H9 (cell line): ENCODE results near the gene DMRTC2. TPM values are rescaled to one million over a fixed set of nuclear protein-coding genes. Genes with fewer than 3 reads are reported as not detected.

Experiments
- DNase-seq: peaks from one replicate; pipeline ENCODE4 v3.0.0-alpha.2; 2017
- H2AFZ ChIP-seq: one replicate; pipeline ENCODE4 v1.6.1; 2013; ENCODE audit warnings: mild to moderate bottlenecking, low read length, control low read depth, moderate library complexity
- H2AK5ac ChIP-seq: 2 replicates; pipeline ENCODE4 v1.6.1; 2013; ENCODE audit warnings: low read length, control low read depth, mixed read lengths; ENCODE audit not compliant: insufficient read length
- H2BK120ac ChIP-seq: one replicate; pipeline ENCODE4 v1.6.1; 2013; ENCODE audit warnings: low read depth, mild to moderate bottlenecking, low read length, control low read depth, inconsistent platforms; ENCODE audit not compliant: poor library complexity, severe bottlenecking
- H2BK12ac ChIP-seq: 2 replicates; pipeline ENCODE4 v1.6.1; 2013; ENCODE audit warnings: low read length, control low read depth, mixed read lengths, low read depth; ENCODE audit not compliant: insufficient read length
- H2BK15ac ChIP-seq: 2 replicates; pipeline ENCODE4 v1.6.1; 2013; ENCODE audit warnings: low read depth, low read length, control low read depth
- H2BK20ac ChIP-seq: one replicate; pipeline ENCODE4 v1.6.1; 2013; ENCODE audit warnings: low read depth, mild to moderate bottlenecking, low read length, control low read depth, inconsistent platforms; ENCODE audit not compliant: poor library complexity, severe bottlenecking
- H2BK5ac ChIP-seq: 2 replicates; pipeline ENCODE4 v1.6.1; 2013; ENCODE audit warnings: low read length, control low read depth, mixed read lengths; ENCODE audit not compliant: insufficient read length
- H3K14ac ChIP-seq: 2 replicates; pipeline ENCODE4 v1.6.1; 2013; ENCODE audit warnings: low read length, control low read depth; ENCODE audit not compliant: insufficient read depth
- H3K18ac ChIP-seq: 2 replicates; pipeline ENCODE4 v1.6.1; 2013; ENCODE audit warnings: low read depth, mild to moderate bottlenecking, mixed read lengths, low read length, control low read depth; ENCODE audit not compliant: insufficient read length
- H3K23ac ChIP-seq: 2 replicates; pipeline ENCODE4 v1.6.1; 2013; ENCODE audit warnings: low read length, control low read depth, mixed read lengths, low read depth; ENCODE audit not compliant: insufficient read length
- H3K23me2 ChIP-seq: 2 replicates; pipeline ENCODE4 v1.6.1; 2013; ENCODE audit warnings: low read depth, mild to moderate bottlenecking, mixed read lengths, low read length, control low read depth; ENCODE audit not compliant: insufficient read length, poor library complexity, severe bottlenecking
- H3K27ac ChIP-seq: 2 replicates; pipeline ENCODE4 v1.5.1; 2013; ENCODE audit warnings: low read length, control low read depth, mixed read lengths, low read depth; ENCODE audit not compliant: insufficient read length
- H3K27me3 ChIP-seq: 2 replicates; pipeline ENCODE4 v1.6.1; 2013; ENCODE audit warnings: low read length, control low read depth, inconsistent platforms; ENCODE audit not compliant: insufficient read depth
- H3K4ac ChIP-seq: 2 replicates; pipeline ENCODE4 v1.6.1; 2013; ENCODE audit warnings: low read depth, mild to moderate bottlenecking, control low read depth, inconsistent platforms, low read length, moderate library complexity
- H3K4me1 ChIP-seq: 2 replicates; pipeline ENCODE4 v1.6.1; 2013; ENCODE audit warnings: low read length, control low read depth, inconsistent platforms; ENCODE audit not compliant: insufficient read depth
- H3K4me2 ChIP-seq: 2 replicates; pipeline ENCODE4 v1.6.1; 2013; ENCODE audit warnings: low read length, control low read depth, mixed read lengths; ENCODE audit not compliant: insufficient read length, insufficient read depth
- H3K56ac ChIP-seq: 2 replicates; pipeline ENCODE4 v1.6.1; 2013; ENCODE audit warnings: low read depth, mild to moderate bottlenecking, mixed read lengths, low read length, control low read depth; ENCODE audit not compliant: insufficient read length
- H3K79me1 ChIP-seq: 2 replicates; pipeline ENCODE4 v1.6.1; 2013; ENCODE audit warnings: low read depth, mild to moderate bottlenecking, moderate library complexity, low read length, control low read depth, inconsistent platforms; ENCODE audit not compliant: insufficient read depth, poor library complexity, severe bottlenecking
- H3K79me2 ChIP-seq: 2 replicates; pipeline ENCODE4 v1.6.1; 2013; ENCODE audit warnings: low read length, control low read depth, inconsistent platforms; ENCODE audit not compliant: insufficient read depth
- H3K9ac ChIP-seq: 2 replicates; pipeline ENCODE4 v1.6.1; 2013; ENCODE audit warnings: low read length, control low read depth, mixed read lengths; ENCODE audit not compliant: insufficient read length; ENCODE audit errors: extremely low read depth
- H3K9me3 ChIP-seq: one replicate; pipeline ENCODE4 v1.6.1; 2013; ENCODE audit warnings: low read depth, low read length, inconsistent platforms; ENCODE audit not compliant: control insufficient read depth
- H3T11ph ChIP-seq: one replicate; pipeline ENCODE4 v1.6.1; 2013; ENCODE audit warnings: mild to moderate bottlenecking, low read length, control low read depth, inconsistent platforms
- H4K20me1 ChIP-seq: one replicate; pipeline ENCODE4 v1.6.1; 2013; ENCODE audit not compliant: control insufficient read depth, insufficient read length, insufficient read depth
- H4K5ac ChIP-seq: 2 replicates; pipeline ENCODE4 v1.6.1; 2013; ENCODE audit warnings: low read depth, mild to moderate bottlenecking, mixed read lengths, low read length, control low read depth; ENCODE audit not compliant: insufficient read length
- H4K8ac ChIP-seq: replicated peaks from 2 replicates; pipeline ENCODE4 v1.6.1; 2013; ENCODE audit warnings: low read length, control low read depth, mixed read lengths, low read depth; ENCODE audit not compliant: insufficient read length
- H4K91ac ChIP-seq: 2 replicates; pipeline ENCODE4 v1.6.1; 2013; ENCODE audit warnings: low read depth, mild to moderate bottlenecking, moderate library complexity, mixed read lengths, low read length, control low read depth; ENCODE audit not compliant: insufficient read length
- H3K27ac Mint-ChIP-seq, 3 experiments: 2 replicates in 2 of 3; 3 replicates in 1 of 3; pipeline ENCODE4 v1.8.0; 2020 to 2021; ENCODE audit warnings: mixed read lengths in 3 of 3, mild to moderate bottlenecking in 1 of 3, moderate library complexity in 1 of 3
- H3K27me3 Mint-ChIP-seq: 2 replicates; pipeline ENCODE4 v1.8.0; 2021; ENCODE audit warnings: low read depth, mild to moderate bottlenecking, moderate library complexity, mixed read lengths
- H3K36me3 Mint-ChIP-seq, 3 experiments: 2 replicates in 2 of 3; 3 replicates in 1 of 3; pipeline ENCODE4 v1.8.0; 2020 to 2021; ENCODE audit warnings: low read depth in 3 of 3, mixed read lengths in 3 of 3; ENCODE audit not compliant: insufficient read depth in 1 of 3
- H3K4me1 Mint-ChIP-seq, 2 experiments: 2 replicates each; pipeline ENCODE4 v1.8.0; 2020; ENCODE audit warnings: mixed read lengths in 2 of 2
- H3K4me3 Mint-ChIP-seq, 2 experiments: 2 replicates in 1 of 2; 3 replicates in 1 of 2; pipeline ENCODE4 v1.8.0; 2020 to 2021; ENCODE audit warnings: mild to moderate bottlenecking in 2 of 2, mixed read lengths in 2 of 2, moderate library complexity in 1 of 2
- H3K9me3 Mint-ChIP-seq, 2 experiments: 2 replicates in 1 of 2; 3 replicates in 1 of 2; pipeline ENCODE4 v1.8.0; 2020; ENCODE audit warnings: mild to moderate bottlenecking in 2 of 2, mixed read lengths in 2 of 2, moderate library complexity in 1 of 2
- CTCF ChIP-seq: fragments of 200-600 bp; sonication (generic); conservative IDR thresholded peaks from 3 replicates; pipeline ENCODE4 v1.8.0; 2021; ENCODE audit warnings: antibody characterized with exemption, mild to moderate bottlenecking
- WGBS: extraction: QIAGEN DNeasy Blood & Tissue Kit; methylation state at CpG from one replicate; pipeline ENCODE4 v1.1.7; 2013; ENCODE audit warnings: missing lambda C conversion rate, low lambda C conversion rate, mixed read lengths; ENCODE audit not compliant: insufficient read length; ENCODE audit errors: extremely low coverage; 5-methylcytosine and 5-hydroxymethylcytosine counted together
- total RNA-seq: library from RNA; stranded (reverse); gene quantifications from 2 replicates; pipeline ENCODE4 v1.2.1, GENCODE V29; 2021

Gene DMRTC2
- total RNA-seq, 1 experiment from 2014 or later = not detected

- H2BK120ac ChIP-seq = no peak overlapping the region
- H3K9me3 ChIP-seq = no peaks in the 10 kb centered on the region
- Mint-ChIP-seq H3K4me1 (peaks cover 0 to 31% of the 10 kb centered on the region in 2 experiments; a peak in 2 of 4 replicates), H3K9me3 (no peaks in the 10 kb centered on the region), H3K27me3 (no peaks in the 10 kb centered on the region; the same call in 1 of the 2 replicates), H3K4me3 (no peak overlapping the region; a peak in 1 of 5 replicates), H3K36me3 (peaks cover 12 to 48% (median 46%) of the 10 kb centered on the region in 3 experiments; a peak in 6 of 7 replicates), H3K27ac (peak overlapping the region; percentile 34 to 68 (median 42); a peak in 3 of 7 replicates)
- no peaks in the 10 kb centered on the region; the same call in 1 of the 2 replicates for H3K4me1 ChIP-seq
- no peak overlapping the region for H3K23ac ChIP-seq
- H3K27ac ChIP-seq = no peak overlapping the region
- no peak overlapping the region for H4K5ac ChIP-seq
- no peaks in the 10 kb centered on the region for H3K79me2 ChIP-seq
- no peak overlapping the region for H3T11ph ChIP-seq
- no peak overlapping the region for H2BK5ac ChIP-seq
- no peak overlapping the region for H3K4me2 ChIP-seq
- no peak overlapping the region for H3K18ac ChIP-seq
- WGBS = no CpG with 5 or more reads among the region's 24 CpGs
- H3K4ac ChIP-seq = no peak overlapping the region
- H3K9ac ChIP-seq = no peak overlapping the region
- no peak overlapping the region for H2AK5ac ChIP-seq
- no peak for DNase-seq
- no peak overlapping the region for H2AFZ ChIP-seq
- H2BK15ac ChIP-seq = no peak overlapping the region
- H3K23me2 ChIP-seq = no peaks in the 10 kb centered on the region
- no peaks in the 10 kb centered on the region for H4K20me1 ChIP-seq
- no peak overlapping the region for H2BK12ac ChIP-seq
- no peak overlapping the region for H4K8ac ChIP-seq
- TF ChIP-seq CTCF = no peak
- H3K27me3 ChIP-seq = no peaks in the 10 kb centered on the region
- H3K79me1 ChIP-seq = no peaks in the 10 kb centered on the region
- H3K14ac ChIP-seq = no peak overlapping the region
- no peak overlapping the region for H3K56ac ChIP-seq
- H4K91ac ChIP-seq = no peak overlapping the region
- no peak overlapping the region for H2BK20ac ChIP-seq
Measured at GRCh38 chr19:41897820-41898219, 53.0 kb downstream of the DMRTC2 start.
